GM18909 (cell line): ENCODE results near the gene SPRY4.

ENCODE experiments used
- ATAC-seq: cut with Tn5 transposase; IDR thresholded peaks from one replicate; pipeline ENCODE4 v1.9.1; 2021; ENCODE audit warnings: mild to moderate bottlenecking; ENCODE audit not compliant: unreplicated experiment, poor library complexity

Gene SPRY4

GRCh38 chr5:142295960-142296860 lies 28.6 kb downstream of the SPRY4 start:
- no peak for ATAC-seq

GRCh38 chr5:142295084-142295758 lies 29.6 kb downstream of the SPRY4 start:
- ATAC-seq, result no peak

DNA sequence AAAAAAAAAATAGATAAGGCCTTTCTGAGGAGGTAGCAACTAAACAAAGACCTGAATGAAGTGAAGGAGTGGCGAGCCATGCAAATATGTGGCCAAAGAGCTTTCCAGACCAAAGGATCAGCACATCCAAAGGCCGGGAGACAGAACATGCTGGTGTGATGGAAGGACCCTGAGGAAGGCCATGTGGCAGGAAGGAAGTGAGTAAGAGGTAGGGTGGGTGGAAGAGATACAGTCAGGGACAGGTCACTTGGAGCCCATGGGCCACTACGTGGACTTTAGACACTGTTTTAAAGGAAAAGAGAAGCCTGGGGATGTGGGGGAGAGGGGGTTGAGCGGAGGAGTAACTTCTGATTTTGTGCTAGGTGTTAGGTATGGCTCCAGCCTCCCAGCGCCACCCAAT lies 31.3 kb downstream of the SPRY4 start:
- no peak for ATAC-seq

DNA sequence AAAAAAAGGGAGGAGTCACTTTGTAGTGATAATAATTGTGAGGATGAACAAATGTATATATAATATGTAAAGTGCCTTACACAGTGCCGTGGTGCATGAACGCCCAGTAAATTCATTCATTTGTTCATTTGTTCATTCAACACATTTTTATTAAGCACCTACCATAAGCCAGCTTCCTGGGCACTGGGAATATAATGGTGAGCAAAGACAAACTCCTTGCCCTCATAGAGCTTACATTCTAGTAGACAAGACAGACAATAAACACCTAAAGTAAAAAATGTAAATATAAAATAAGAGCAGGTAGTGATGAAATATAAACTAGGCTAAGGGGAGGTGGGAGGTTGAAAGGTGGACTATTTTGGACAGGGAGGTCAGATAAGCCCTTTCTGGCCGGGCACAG lies 32.0 kb downstream of the SPRY4 start:
- no peak for ATAC-seq

- no peak for ATAC-seq
These were observed 32.6 kb downstream of the SPRY4 start for GRCh38 chr5:142292249-142292648.

- ATAC-seq, result no peak
These were observed 34.1 kb downstream of the SPRY4 start for GRCh38 chr5:142290577-142291299.

DNA sequence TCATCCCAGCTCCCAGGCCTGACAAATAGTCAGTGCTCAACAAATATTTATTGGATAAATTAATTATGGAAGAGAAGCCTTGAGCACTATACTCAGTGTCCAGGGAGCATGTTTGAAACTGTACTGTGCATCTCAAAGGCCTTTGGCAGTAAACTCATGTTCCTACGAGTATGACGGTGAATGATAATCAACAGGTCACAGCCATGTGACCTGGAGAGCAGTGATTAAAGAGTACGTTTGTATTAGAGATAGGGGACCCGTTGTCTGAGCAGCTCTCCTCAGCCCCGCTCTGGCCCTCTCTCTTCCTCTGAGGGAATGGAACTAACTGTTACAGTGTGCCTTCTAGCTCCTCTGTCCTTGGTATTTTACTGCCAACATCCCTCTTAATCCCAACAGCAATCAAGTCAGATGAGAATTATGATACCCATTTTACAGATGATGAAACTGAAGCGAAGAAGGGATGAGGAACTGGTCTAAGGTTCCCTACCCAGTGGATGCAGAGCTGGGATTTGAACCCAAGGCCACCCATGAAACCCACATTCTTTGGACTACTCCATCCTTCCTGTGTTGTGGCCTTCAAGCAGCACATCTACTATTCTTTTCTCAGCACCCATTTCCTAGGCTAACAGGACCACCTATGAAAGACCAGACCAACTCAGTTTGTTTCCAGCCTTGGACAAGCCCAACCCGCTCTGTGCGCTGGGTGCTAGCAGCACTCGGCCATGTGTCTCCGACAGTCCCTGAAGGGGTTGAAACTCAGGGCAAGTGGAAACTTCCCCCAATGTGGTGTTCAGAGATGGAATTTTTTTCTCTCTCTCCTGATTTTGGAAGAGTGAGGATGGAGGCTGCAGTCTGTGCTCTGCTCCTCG lies 34.9 kb downstream of the SPRY4 start:
- no peak for ATAC-seq

DNA sequence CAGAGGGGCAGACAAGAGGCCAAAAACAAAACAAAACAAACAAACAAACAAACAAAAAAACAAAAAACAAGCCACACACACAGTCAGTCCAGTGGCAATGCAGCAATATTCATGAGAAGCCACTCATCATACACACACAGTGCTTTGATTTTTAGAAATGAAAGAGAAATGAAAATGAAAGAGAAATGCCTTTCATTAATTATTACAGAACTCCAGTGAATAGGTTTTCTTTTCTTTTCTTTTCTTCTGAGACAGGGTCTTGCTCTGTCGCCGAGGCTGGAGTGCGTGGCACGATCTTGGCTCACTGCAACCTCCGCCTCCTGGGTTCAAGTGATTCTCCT lies 36.9 kb downstream of the SPRY4 start:
- ATAC-seq, result peak; percentile 72

DNA sequence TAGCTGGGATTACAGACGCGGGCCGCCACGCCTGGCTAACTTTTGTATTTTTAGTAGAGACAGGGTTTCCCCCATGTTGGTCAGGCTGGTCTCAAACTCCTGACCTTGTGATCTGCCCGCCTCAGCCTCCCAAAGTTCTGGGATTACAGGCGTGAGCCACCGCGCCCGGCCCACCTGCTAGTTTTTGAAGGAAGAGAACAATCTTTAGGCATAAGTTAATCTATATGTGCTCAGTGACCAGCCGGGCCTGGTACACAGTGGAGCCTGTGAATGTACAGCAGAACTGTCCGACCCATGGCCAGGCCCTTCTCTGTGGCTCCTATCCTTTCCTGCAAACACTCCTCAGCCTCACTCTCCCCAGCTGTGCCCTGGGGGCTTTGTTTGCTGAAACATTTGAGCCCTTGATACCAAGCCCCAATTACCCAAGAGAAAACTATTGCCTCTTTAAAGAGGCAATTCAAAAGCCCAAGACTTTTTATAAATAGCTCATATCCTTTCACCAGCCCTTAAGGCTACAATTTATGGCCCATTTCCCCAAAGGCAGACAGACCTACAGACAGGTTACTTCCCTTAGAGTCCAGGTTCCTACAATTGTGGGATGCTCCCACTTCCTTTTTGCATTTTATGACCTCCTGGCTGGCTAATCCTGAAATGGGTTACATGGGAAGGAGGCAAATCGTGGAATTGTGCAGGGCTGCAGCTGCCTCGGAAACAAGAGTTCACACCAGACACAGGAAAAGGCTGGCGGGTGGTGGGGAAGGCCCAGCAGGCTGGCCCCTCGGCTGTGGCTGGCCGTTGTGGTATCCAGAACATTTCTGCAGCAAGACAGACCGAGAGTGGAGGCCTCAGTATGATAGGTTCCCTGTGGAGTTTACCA lies 37.5 kb downstream of the SPRY4 start:
- ATAC-seq, result peak; percentile 71

DNA sequence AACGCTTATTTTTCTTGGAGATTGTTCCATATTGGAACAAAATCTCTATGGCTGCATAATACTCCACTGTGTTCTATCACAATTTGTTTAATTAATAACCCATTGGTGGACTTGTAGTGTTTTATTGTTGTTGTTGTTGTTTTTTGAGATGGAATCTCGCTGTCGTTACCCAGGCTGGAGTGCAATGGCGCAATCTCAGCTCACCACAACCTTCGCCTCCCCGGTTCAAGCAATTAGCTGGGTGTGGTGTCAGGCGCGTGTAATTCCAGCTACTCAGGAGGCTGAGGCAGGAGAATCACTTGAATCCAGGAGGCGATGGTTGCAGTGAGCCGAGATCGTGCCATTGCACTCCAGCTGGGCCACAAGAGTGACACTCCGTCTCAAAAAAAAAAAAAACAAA lies 38.7 kb downstream of the SPRY4 start:
- ATAC-seq, result no peak

GRCh38 chr5:142283304-142283703 lies 41.5 kb downstream of the SPRY4 start:
- ATAC-seq, result no peak

DNA sequence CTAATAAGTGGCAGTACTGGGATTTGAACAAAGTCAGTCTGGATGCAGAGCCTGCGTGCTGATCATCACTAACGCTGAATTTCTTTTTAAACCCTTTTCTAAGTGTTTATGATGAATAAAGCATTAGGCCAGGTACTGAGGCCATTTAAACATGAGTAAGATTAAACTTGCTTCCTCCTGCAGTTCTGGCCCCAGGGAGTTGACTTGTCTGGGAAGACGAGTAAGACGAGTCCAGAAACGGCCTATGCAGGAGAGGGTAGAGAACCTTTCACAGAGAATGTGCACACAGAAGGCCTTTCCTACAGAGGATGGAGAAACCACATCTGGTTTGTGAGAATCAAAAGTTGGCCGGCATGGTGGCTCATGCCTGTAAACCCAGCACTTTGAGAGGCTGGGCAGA lies 42.9 kb downstream of the SPRY4 start:
- no peak for ATAC-seq

- no peak for ATAC-seq
These were observed 43.8 kb downstream of the SPRY4 start for GRCh38 chr5:142281008-142281367.

DNA sequence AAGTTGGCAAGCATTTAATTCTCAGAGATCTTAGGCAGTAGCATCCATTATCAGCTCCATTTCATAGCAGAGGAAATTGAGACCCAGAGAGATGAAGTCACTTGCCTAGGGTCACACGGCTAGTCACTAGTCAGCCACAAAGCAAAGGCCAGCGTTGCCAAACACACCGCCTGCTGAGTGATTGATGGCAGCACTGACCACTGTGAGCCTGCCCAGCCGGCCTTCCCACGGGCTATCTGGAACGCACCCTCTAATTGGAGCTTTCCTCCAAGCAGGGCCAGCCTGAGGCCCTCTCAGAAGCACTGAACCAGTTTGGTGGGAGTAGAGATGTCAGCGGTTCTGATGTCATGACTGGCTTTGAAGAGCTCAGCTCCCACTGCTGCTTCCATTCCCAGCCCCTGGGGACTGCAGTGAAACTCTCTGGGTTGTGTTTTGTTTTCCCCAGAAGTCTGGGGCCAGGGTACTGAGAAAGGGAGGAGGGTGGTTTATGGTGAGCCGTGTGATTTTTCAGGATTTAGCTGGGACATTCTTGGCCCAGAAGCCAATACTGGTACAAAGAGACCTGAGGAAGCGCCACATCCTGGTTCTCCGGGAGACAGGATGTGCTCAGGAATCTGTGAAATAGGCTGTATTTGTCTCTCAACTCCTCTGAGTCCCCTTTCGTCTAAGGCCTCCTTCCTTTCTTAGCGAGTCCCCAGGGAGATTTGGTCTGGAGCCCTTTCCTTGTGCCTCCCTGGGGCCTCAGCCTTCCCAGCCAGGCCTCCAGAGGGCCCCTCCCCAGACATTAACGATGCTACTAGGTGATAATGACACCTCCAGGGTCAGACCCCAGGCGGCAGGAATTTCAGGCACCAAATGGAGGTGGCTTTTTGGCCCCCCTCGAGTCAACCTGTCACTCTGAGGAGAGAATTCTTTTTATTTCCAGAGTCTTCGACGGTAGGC lies 44.5 kb downstream of the SPRY4 start:
- no peak for ATAC-seq

GRCh38 chr5:142278627-142279026 lies 46.2 kb downstream of the SPRY4 start:
- ATAC-seq, result no peak

- ATAC-seq, result no peak
These were observed 47.0 kb downstream of the SPRY4 start for GRCh38 chr5:142277796-142278195.

- ATAC-seq, result no peak
These were observed 48.3 kb downstream of the SPRY4 start for GRCh38 chr5:142276517-142276916.

DNA sequence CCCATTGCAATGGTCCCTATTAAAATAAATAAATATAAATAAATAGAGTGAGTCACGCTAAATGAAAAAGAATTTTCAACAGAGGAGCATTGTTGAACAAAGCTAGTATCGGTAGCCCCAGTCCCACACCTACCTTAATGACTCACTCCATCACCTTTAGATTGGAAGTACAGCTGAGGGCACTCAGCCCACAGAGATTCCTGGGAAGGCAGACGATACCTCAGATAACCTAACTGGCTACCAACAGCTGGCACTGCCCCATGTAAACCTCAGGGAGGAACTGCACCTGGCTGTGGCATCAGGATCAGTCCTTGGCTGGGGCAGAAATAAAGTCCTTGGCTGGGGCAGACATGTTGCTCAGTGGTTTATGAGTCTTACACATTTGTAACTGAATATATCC lies 49.3 kb downstream of the SPRY4 start:
- no peak for ATAC-seq
